A549 (cell line): Measurements from ENCODE around the gene METTL17.

Experiments
- HOXA7 ChIP-seq: fragments of 250-450 bp; sonication (Bioruptor Pico); IDR thresholded peaks from 2 replicates; pipeline ENCODE4 v1.5.0; 2020; ENCODE audit warnings: mild to moderate bottlenecking, moderate library complexity
- POLR2A ChIP-seq: IDR thresholded peaks from 2 replicates; pipeline ENCODE4 v1.6.1; 2012; ENCODE audit warnings: mild to moderate bottlenecking, low read length
- TF ChIP-seq, protein P1 (sequence below): fragments of >200 bp; sonication (Bioruptor Twin); formaldehyde crosslinking; IDR thresholded peaks from 3 replicates; pipeline ENCODE4 v1.5.1; 2016

DNA sequence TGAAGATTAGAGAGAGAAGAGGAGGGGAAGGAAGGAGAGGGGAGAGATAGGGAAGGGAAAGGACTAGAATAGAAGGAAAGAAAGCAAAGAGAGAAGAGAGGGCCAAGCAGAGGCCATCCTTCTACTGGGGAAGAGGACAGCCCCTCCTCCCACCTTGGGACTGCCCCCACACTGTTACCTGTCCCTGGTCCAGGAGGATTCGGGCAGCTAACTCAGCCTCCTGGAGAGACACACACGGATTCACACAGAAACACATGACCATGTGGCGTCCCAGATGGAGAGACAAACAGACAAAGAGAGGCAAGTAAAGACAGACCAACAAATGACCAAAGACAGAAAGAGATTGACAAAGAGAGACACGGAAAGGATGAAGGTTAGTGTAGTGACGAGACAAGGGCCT is 32.9 kb downstream of the METTL17 start:
- TF ChIP-seq POLR2A (no peak), HOXA7 (CRISPR knock-in tag) (no peak)
- TF ChIP-seq, protein P1, sequence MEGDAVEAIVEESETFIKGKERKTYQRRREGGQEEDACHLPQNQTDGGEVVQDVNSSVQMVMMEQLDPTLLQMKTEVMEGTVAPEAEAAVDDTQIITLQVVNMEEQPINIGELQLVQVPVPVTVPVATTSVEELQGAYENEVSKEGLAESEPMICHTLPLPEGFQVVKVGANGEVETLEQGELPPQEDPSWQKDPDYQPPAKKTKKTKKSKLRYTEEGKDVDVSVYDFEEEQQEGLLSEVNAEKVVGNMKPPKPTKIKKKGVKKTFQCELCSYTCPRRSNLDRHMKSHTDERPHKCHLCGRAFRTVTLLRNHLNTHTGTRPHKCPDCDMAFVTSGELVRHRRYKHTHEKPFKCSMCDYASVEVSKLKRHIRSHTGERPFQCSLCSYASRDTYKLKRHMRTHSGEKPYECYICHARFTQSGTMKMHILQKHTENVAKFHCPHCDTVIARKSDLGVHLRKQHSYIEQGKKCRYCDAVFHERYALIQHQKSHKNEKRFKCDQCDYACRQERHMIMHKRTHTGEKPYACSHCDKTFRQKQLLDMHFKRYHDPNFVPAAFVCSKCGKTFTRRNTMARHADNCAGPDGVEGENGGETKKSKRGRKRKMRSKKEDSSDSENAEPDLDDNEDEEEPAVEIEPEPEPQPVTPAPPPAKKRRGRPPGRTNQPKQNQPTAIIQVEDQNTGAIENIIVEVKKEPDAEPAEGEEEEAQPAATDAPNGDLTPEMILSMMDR = no peak
